ENCODE results near the gene SDK1.

Gene SDK1

GRCh38 chr7:4191046-4191445 is 890.0 kb downstream of the SDK1 start:
- H3K27ac ChIP-seq (ENCODE audit: low read depth, low read length), result no peak overlapping the region
- no peak overlapping the region for H3K9ac ChIP-seq (ENCODE audit: low read length)
- H3K18ac ChIP-seq (ENCODE audit: low read length), result no peak overlapping the region
- no peak overlapping the region for H4K91ac ChIP-seq (ENCODE audit: low read depth, low read length)
- no peaks in the 10 kb centered on the region for H3K27me3 ChIP-seq (ENCODE audit: insufficient read depth, low read length)
- H2AFZ ChIP-seq (ENCODE audit: insufficient read depth, low read length, poor library complexity), result no peak overlapping the region
- WGBS (ENCODE audit: extremely low coverage, insufficient coverage, insufficient read length), result no CpG with 5 or more reads among the region's 19 CpGs
- H4K8ac ChIP-seq (ENCODE audit: low read depth, low read length), result no peak overlapping the region
- H3K14ac ChIP-seq (ENCODE audit: low read length), result no peak overlapping the region
- no peak overlapping the region for H3K4me3 ChIP-seq (ENCODE audit: low read depth, low read length)
- no peak overlapping the region for H2BK120ac ChIP-seq (ENCODE audit: insufficient read depth, low read length, poor library complexity)
- H2BK5ac ChIP-seq (ENCODE audit: low read depth, low read length, poor library complexity), result no peak overlapping the region
- DNase-seq, result no peak
- H3K79me1 ChIP-seq (ENCODE audit: low read length), result peaks cover 7% of the 10 kb centered on the region
- H3K4me2 ChIP-seq (ENCODE audit: low read length), result no peak overlapping the region
- no peaks in the 10 kb centered on the region for H3K79me2 ChIP-seq (ENCODE audit: control insufficient read depth, insufficient read depth, low read length, poor library complexity)
- H3K4me1 ChIP-seq (ENCODE audit: control insufficient read depth in 1 of 2, insufficient read depth in 2 of 2, low read length in 2 of 2), result peaks cover 10 to 17% of the 10 kb centered on the region in 2 experiments
- H4K12ac ChIP-seq (ENCODE audit: low read depth, low read length), result no peak overlapping the region
- peaks cover 2% of the 10 kb centered on the region for H3K9me3 ChIP-seq (ENCODE audit: insufficient read depth, low read depth, low read length)
- no peak overlapping the region for H2AK5ac ChIP-seq (ENCODE audit: low read length)
- peaks cover 0 to 8% of the 10 kb centered on the region in 2 experiments for H3K36me3 ChIP-seq (ENCODE audit: control insufficient read depth in 1 of 2, insufficient read depth in 2 of 2, low read length in 2 of 2)
- no peak overlapping the region for H3K4ac ChIP-seq (ENCODE audit: low read depth, low read length)
- H3K23ac ChIP-seq (ENCODE audit: low read length), result no peak overlapping the region
- no peak overlapping the region for H2BK12ac ChIP-seq (ENCODE audit: low read length)

DNA sequence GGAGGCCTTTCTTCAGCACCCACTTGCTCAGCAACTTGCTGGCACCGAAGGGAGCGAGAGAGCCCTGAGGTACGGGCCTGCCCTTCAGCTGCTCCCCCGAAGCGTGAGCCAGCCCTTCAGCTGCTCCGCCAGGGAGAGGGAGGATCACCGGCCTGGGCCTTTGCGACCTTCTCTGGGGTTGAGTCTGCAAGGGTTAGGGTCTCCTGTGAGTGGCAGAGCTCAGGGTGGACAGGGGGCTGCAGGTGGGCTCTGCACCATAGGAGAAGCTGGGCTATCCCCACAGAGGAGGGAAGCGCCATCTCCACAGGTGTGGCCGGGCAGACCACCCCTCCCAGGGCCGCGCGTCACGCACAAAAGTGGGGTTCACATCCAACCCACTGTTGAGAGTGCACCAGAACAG is 890.5 kb downstream of the SDK1 start:
- Histone ChIP-seq H2BK12ac (ENCODE audit: low read length) (no peak overlapping the region), H3K18ac (ENCODE audit: low read length) (no peak overlapping the region), H3K9ac (ENCODE audit: low read length) (no peak overlapping the region), H3K4ac (ENCODE audit: low read depth, low read length) (no peak overlapping the region), H4K91ac (ENCODE audit: low read depth, low read length) (no peak overlapping the region), H3K4me1 (ENCODE audit: control insufficient read depth in 1 of 2, insufficient read depth in 2 of 2, low read length in 2 of 2) (peaks cover 6 to 12% of the 10 kb centered on the region in 2 experiments), H2BK5ac (ENCODE audit: low read depth, low read length, poor library complexity) (no peak overlapping the region), H3K23ac (ENCODE audit: low read length) (no peak overlapping the region), H4K12ac (ENCODE audit: low read depth, low read length) (no peak overlapping the region), H3K79me2 (ENCODE audit: control insufficient read depth, insufficient read depth, low read length, poor library complexity) (no peaks in the 10 kb centered on the region), H3K36me3 (ENCODE audit: control insufficient read depth in 1 of 2, insufficient read depth in 2 of 2, low read length in 2 of 2) (peaks cover 0 to 8% of the 10 kb centered on the region in 2 experiments), H3K27ac (ENCODE audit: low read depth, low read length) (no peak overlapping the region), H2BK120ac (ENCODE audit: insufficient read depth, low read length, poor library complexity) (no peak overlapping the region), H3K9me3 (ENCODE audit: insufficient read depth, low read depth, low read length) (peaks cover 2% of the 10 kb centered on the region), H3K27me3 (ENCODE audit: insufficient read depth, low read length) (no peaks in the 10 kb centered on the region), H3K4me2 (ENCODE audit: low read length) (no peak overlapping the region), H2AK5ac (ENCODE audit: low read length) (no peak overlapping the region), H3K79me1 (ENCODE audit: low read length) (peaks cover 2% of the 10 kb centered on the region), H2AFZ (ENCODE audit: insufficient read depth, low read length, poor library complexity) (no peak overlapping the region), H3K4me3 (ENCODE audit: low read depth, low read length) (no peak overlapping the region), H4K8ac (ENCODE audit: low read depth, low read length) (no peak overlapping the region), H3K14ac (ENCODE audit: low read length) (no peak overlapping the region)
- DNase-seq, result no peak
- no CpG with 5 or more reads among the region's 14 CpGs for WGBS (ENCODE audit: extremely low coverage, insufficient coverage, insufficient read length)

DNA sequence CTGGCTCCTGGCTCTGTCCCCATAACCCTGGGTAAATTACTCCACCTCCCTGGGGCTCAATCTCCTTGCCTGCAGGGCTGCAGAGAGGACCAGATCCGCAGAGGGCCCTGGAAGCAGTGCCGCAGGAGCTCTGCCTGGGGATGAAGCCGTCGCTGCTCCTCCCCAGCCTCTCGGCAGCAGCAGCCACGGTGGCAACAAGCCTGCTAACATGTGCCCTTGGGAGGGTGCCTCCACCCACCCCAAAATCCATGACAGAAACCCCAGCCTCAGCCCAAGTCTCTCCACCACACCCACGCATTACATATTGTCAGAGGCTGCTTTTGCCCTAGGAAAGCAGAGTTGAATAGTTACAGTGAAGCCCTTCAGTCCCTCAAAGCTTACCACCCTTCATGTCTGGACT is 894.6 kb downstream of the SDK1 start:
- H3K18ac ChIP-seq (ENCODE audit: low read length), result no peak overlapping the region
- DNase-seq, result no peak
- no CpG with 5 or more reads among the region's 7 CpGs for WGBS (ENCODE audit: extremely low coverage, insufficient coverage, insufficient read length)
- no peak overlapping the region for H3K4ac ChIP-seq (ENCODE audit: low read depth, low read length)
- H4K8ac ChIP-seq (ENCODE audit: low read depth, low read length), result no peak overlapping the region
- H2BK5ac ChIP-seq (ENCODE audit: low read depth, low read length, poor library complexity), result no peak overlapping the region
- H2AFZ ChIP-seq (ENCODE audit: insufficient read depth, low read length, poor library complexity), result no peak overlapping the region
- peaks cover 0 to 5% of the 10 kb centered on the region in 2 experiments for H3K36me3 ChIP-seq (ENCODE audit: control insufficient read depth in 1 of 2, insufficient read depth in 2 of 2, low read length in 2 of 2)
- no peak overlapping the region for H2BK12ac ChIP-seq (ENCODE audit: low read length)
- no peaks in the 10 kb centered on the region for H3K9me3 ChIP-seq (ENCODE audit: insufficient read depth, low read depth, low read length)
- H3K14ac ChIP-seq (ENCODE audit: low read length), result no peak overlapping the region
- H3K27ac ChIP-seq (ENCODE audit: low read depth, low read length), result no peak overlapping the region
- no peak overlapping the region for H3K4me3 ChIP-seq (ENCODE audit: low read depth, low read length)
- H3K4me2 ChIP-seq (ENCODE audit: low read length), result no peak overlapping the region
- no peak overlapping the region for H4K91ac ChIP-seq (ENCODE audit: low read depth, low read length)
- no peak overlapping the region for H2BK120ac ChIP-seq (ENCODE audit: insufficient read depth, low read length, poor library complexity)
- no peak overlapping the region for H2AK5ac ChIP-seq (ENCODE audit: low read length)
- H3K9ac ChIP-seq (ENCODE audit: low read length), result no peak overlapping the region
- H3K27me3 ChIP-seq (ENCODE audit: insufficient read depth, low read length), result no peaks in the 10 kb centered on the region
- no peaks in the 10 kb centered on the region for H3K79me1 ChIP-seq (ENCODE audit: low read length)
- H3K79me2 ChIP-seq (ENCODE audit: control insufficient read depth, insufficient read depth, low read length, poor library complexity), result no peaks in the 10 kb centered on the region
- H3K23ac ChIP-seq (ENCODE audit: low read length), result no peak overlapping the region
- H4K12ac ChIP-seq (ENCODE audit: low read depth, low read length), result no peak overlapping the region
- H3K4me1 ChIP-seq (ENCODE audit: control insufficient read depth in 1 of 2, insufficient read depth in 2 of 2, low read length in 2 of 2), result no peaks in the 10 kb centered on the region

DNA sequence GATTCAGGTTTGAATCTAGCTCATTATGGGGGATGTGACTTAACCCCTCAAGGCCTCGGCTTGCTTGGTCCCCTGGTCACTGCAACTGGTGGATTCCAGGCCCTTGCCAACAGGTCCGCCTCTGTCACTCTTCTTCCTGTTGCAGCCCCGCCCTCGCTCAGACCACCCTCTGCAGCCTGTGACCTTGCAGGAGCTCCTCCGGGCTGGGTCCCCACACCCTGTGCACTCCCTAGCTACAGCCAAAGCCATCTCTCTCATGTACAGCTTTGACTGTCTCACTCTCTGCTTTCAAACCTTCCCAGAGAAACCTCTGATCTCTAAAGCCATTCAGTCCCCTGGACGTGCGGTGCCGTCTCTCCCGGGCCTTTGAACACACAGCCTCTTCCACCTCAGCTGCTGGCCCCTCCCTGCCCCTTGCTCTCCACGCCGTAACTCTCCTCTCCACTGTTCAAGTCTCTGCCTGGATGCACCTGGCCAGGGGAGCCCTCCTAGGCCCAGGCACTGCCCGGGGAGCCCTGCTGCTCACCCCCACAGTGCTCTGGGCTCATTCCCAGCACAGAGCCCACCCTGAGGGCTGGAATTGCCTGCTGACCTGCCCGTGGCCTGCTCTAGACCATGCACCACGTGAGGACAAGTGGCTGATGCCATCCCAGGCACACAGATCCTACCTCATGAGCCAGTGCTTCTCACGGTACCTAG is 895.2 kb downstream of the SDK1 start:
- no peak overlapping the region for H2AK5ac ChIP-seq (ENCODE audit: low read length)
- no peak overlapping the region for H3K27ac ChIP-seq (ENCODE audit: low read depth, low read length)
- no peak overlapping the region for H3K4me3 ChIP-seq (ENCODE audit: low read depth, low read length)
- no peak for DNase-seq
- H2BK5ac ChIP-seq (ENCODE audit: low read depth, low read length, poor library complexity), result no peak overlapping the region
- no peak overlapping the region for H3K4ac ChIP-seq (ENCODE audit: low read depth, low read length)
- H3K18ac ChIP-seq (ENCODE audit: low read length), result no peak overlapping the region
- H2AFZ ChIP-seq (ENCODE audit: insufficient read depth, low read length, poor library complexity), result no peak overlapping the region
- no peak overlapping the region for H4K12ac ChIP-seq (ENCODE audit: low read depth, low read length)
- no peak overlapping the region for H4K91ac ChIP-seq (ENCODE audit: low read depth, low read length)
- H3K79me2 ChIP-seq (ENCODE audit: control insufficient read depth, insufficient read depth, low read length, poor library complexity), result no peaks in the 10 kb centered on the region
- no peak overlapping the region for H2BK120ac ChIP-seq (ENCODE audit: insufficient read depth, low read length, poor library complexity)
- H3K9me3 ChIP-seq (ENCODE audit: insufficient read depth, low read depth, low read length), result no peaks in the 10 kb centered on the region
- H3K4me2 ChIP-seq (ENCODE audit: low read length), result no peak overlapping the region
- WGBS (ENCODE audit: extremely low coverage, insufficient coverage, insufficient read length), result no CpG with 5 or more reads among the region's 15 CpGs
- no peaks in the 10 kb centered on the region for H3K27me3 ChIP-seq (ENCODE audit: insufficient read depth, low read length)
- no peaks in the 10 kb centered on the region for H3K4me1 ChIP-seq (ENCODE audit: control insufficient read depth in 1 of 2, insufficient read depth in 2 of 2, low read length in 2 of 2)
- no peak overlapping the region for H3K23ac ChIP-seq (ENCODE audit: low read length)
- H4K8ac ChIP-seq (ENCODE audit: low read depth, low read length), result no peak overlapping the region
- H3K14ac ChIP-seq (ENCODE audit: low read length), result no peak overlapping the region
- H3K36me3 ChIP-seq (ENCODE audit: control insufficient read depth in 1 of 2, insufficient read depth in 2 of 2, low read length in 2 of 2), result peaks cover 0 to 4% of the 10 kb centered on the region in 2 experiments
- no peaks in the 10 kb centered on the region for H3K79me1 ChIP-seq (ENCODE audit: low read length)
- H2BK12ac ChIP-seq (ENCODE audit: low read length), result no peak overlapping the region
- H3K9ac ChIP-seq (ENCODE audit: low read length), result no peak overlapping the region

Measured in trophoblast cell (in vitro differentiated cells and primary cell).